ENCODE measurements around the gene MET.

DNA sequence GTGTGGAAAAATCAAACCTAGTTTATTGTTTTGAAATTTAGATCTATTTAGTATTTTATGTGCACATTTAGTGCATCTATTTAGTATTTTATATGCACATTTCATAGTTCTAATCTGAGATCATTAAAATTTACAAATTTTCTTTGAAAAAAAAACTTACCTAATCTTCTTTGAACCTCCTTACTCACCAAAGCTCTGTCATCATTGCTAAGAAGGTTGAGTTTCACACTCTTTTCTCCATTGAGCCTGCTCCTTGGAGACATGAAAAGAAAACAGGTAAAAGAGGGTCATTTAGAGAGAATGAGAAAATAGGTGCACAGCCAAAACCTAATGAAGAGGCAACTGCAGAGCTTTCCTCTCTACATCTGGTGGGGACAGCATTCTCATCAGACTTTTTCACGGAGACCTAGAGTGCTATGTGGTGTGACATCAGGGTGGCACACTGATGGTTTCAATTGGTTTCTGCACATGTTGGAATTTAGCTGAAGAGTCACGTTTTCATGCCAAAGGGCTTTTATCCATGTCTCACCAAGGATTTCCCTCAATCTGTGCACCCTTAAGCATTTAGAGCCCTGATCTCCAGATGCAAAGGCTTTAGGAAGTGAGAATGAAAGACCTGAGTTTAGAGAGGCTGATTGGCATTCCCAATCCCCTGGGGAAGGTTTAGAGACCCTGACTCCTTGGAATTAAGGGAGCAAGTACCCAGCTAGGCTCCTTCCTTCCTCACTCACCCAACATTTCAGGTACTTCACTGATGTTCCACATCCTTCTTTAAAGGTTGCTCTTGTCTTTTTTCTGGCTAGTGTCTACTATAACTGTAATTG is 101.1 kb downstream of the MET start:
- TF ChIP-seq, protein P1, sequence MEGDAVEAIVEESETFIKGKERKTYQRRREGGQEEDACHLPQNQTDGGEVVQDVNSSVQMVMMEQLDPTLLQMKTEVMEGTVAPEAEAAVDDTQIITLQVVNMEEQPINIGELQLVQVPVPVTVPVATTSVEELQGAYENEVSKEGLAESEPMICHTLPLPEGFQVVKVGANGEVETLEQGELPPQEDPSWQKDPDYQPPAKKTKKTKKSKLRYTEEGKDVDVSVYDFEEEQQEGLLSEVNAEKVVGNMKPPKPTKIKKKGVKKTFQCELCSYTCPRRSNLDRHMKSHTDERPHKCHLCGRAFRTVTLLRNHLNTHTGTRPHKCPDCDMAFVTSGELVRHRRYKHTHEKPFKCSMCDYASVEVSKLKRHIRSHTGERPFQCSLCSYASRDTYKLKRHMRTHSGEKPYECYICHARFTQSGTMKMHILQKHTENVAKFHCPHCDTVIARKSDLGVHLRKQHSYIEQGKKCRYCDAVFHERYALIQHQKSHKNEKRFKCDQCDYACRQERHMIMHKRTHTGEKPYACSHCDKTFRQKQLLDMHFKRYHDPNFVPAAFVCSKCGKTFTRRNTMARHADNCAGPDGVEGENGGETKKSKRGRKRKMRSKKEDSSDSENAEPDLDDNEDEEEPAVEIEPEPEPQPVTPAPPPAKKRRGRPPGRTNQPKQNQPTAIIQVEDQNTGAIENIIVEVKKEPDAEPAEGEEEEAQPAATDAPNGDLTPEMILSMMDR (IDR thresholded peaks at IDR 0.05; ENCODE audit: poor library complexity, severe bottlenecking) = no peak
- no peak for TF ChIP-seq EP300 (conservative IDR thresholded peaks at IDR 0.05; ENCODE audit: poor library complexity, severe bottlenecking)
- no peak for TF ChIP-seq RAD21 (conservative IDR thresholded peaks at IDR 0.05)
